PC-3 (cell line): ENCODE measurements around the gene NIN. TPM values are rescaled to one million over a fixed set of nuclear protein-coding genes. Genes with fewer than 3 reads are reported as not detected.

Experiments
- ATAC-seq: fragments of 200-7000 bp; cut with Tn5 transposase; 2 replicates; pipeline ENCODE4 v1.9.1; 2020; ENCODE audit warnings: mild to moderate bottlenecking, moderate library complexity
- BruUV-seq: library from RNA; stranded (reverse); fragments of 400-500 nt; replicated peaks from 2 replicates; lab custom pipeline; 2021; lab: Mats Ljungman, UMichigan
- CTCF ChIA-PET: fragments of 300-600 bp; sonication (Branson Sonifier 250); formaldehyde crosslinking; loops from one replicate; lab custom pipeline; 2022; ENCODE audit warnings: antibody characterized with exemption; lab: Charles Lee
- POLR2A ChIA-PET: fragments of 300-600 bp; sonication (Branson Sonifier 250); formaldehyde crosslinking; loops from one replicate; lab custom pipeline; 2022; ENCODE audit warnings: antibody characterized with exemption; ENCODE audit not compliant: unreplicated experiment; lab: Charles Lee
- DNase-seq: peaks from one replicate; pipeline ENCODE4 v3.0.0-alpha.2; 2015
- H2AFZ ChIP-seq: fragments of 300-600 bp; sonication (generic); 2 replicates; pipeline ENCODE4 v1.6.0; 2016; ENCODE audit warnings: antibody characterized with exemption, low read length
- H3F3A ChIP-seq: fragments of 300-600 bp; sonication (generic); one replicate; pipeline ENCODE4 v1.6.0; 2017; ENCODE audit warnings: antibody characterized with exemption, low read length, control low read depth, mild to moderate bottlenecking; ENCODE audit not compliant: unreplicated experiment
- H3K27ac ChIP-seq: fragments of 300-600 bp; sonication (generic); 2 replicates; pipeline ENCODE4 v1.5.1; 2016; ENCODE audit warnings: mild to moderate bottlenecking, low read length
- H3K27me3 ChIP-seq: fragments of 300-600 bp; sonication (generic); 2 replicates; pipeline ENCODE4 v1.6.1; 2016; ENCODE audit warnings: low read length, mixed read lengths
- H3K36me3 ChIP-seq: fragments of 300-600 bp; sonication (generic); 2 replicates; pipeline ENCODE4 v1.6.1; 2016; ENCODE audit warnings: low read depth, mixed run types, low read length, mixed read lengths
- H3K4me1 ChIP-seq: fragments of 300-600 bp; sonication (generic); 2 replicates; pipeline ENCODE4 v1.5.1; 2016; ENCODE audit warnings: low read length; ENCODE audit not compliant: insufficient read depth
- H3K4me2 ChIP-seq: fragments of 300-600 bp; sonication (generic); 2 replicates; pipeline ENCODE4 v1.6.0; 2016; ENCODE audit warnings: low read length
- H3K4me3 ChIP-seq: fragments of 300-600 bp; sonication (generic); 2 replicates; pipeline ENCODE4 v1.5.1; 2016; ENCODE audit warnings: mild to moderate bottlenecking, low read length, mixed read lengths
- H3K79me2 ChIP-seq: fragments of 300-600 bp; sonication (generic); 2 replicates; pipeline ENCODE4 v1.6.1; 2017; ENCODE audit warnings: low read length, mixed read lengths
- H3K9ac ChIP-seq: fragments of 300-600 bp; sonication (generic); 2 replicates; pipeline ENCODE4 v1.6.0; 2016; ENCODE audit warnings: mild to moderate bottlenecking, low read length
- H3K9me2 ChIP-seq: fragments of 300-600 bp; sonication (generic); replicated peaks from 2 replicates; pipeline ENCODE4 v1.6.1; 2016; ENCODE audit warnings: mixed run types, low read length, mixed read lengths
- H3K9me3 ChIP-seq: fragments of 300-600 bp; sonication (generic); 2 replicates; pipeline ENCODE4 v1.6.1; 2016; ENCODE audit warnings: low read length, mixed read lengths
- H4K20me1 ChIP-seq: fragments of 300-600 bp; sonication (generic); 2 replicates; pipeline ENCODE4 v1.6.1; 2016; ENCODE audit warnings: low read length, mixed read lengths
- CTCF ChIP-seq: fragments of 300-600 bp; sonication (generic); conservative IDR thresholded peaks from 2 replicates; pipeline ENCODE4 v1.5.1; 2017; ENCODE audit warnings: antibody characterized with exemption, low read depth, mild to moderate bottlenecking, low read length
- EZH2 ChIP-seq: fragments of 300-600 bp; sonication (generic); IDR thresholded peaks from one replicate; pipeline ENCODE4 v1.6.1; 2017; ENCODE audit warnings: antibody characterized with exemption, mild to moderate bottlenecking, low read length; ENCODE audit not compliant: unreplicated experiment
- EZH2phosphoT487 ChIP-seq: fragments of 300-600 bp; sonication (generic); IDR thresholded peaks from 2 replicates; pipeline ENCODE4 v1.6.1; 2018; ENCODE audit warnings: mild to moderate bottlenecking, antibody characterized with exemption, low read length, borderline replicate concordance
- intact Hi-C: fragments of 100-400 bp; cut with micrococcal nuclease; formaldehyde crosslinking; loops from 2 replicates; pipeline ENCODE4 v1.9.0; 2023
- total RNA-seq: library from RNA; depleted of rRNA; stranded (reverse); fragments of >200 nt; gene quantifications from 2 replicates; pipeline ENCODE4 v1.2.3, GENCODE V29; 2014

NIN gene
- total RNA-seq, 1 experiment from 2014 or later: 34.3 TPM

GRCh38 chr14:50837271-50837670 is 6.3 kb upstream of the NIN start:
- Histone ChIP-seq H2AFZ (no peak overlapping the region), H3K27ac (no peak overlapping the region), H3K9me2 (0 out of 2 replicates have a peak, but pooled peaks cover 4% of the 10 kb centered on the region), H3K27me3 (no peaks in the 10 kb centered on the region), H3K4me1 (no peaks in the 10 kb centered on the region), H3F3A (no peaks in the 10 kb centered on the region), H3K4me2 (no peak overlapping the region), H3K9ac (no peak overlapping the region), H3K36me3 (no peaks in the 10 kb centered on the region), H3K79me2 (no peaks in the 10 kb centered on the region), H3K9me3 (no peaks in the 10 kb centered on the region), H3K4me3 (no peak overlapping the region), H4K20me1 (no peaks in the 10 kb centered on the region)
- ChIA-PET CTCF (interaction anchor here (0.6 kb wide), 1 partner anchor 33 kb away, joined by 3 read pairs; no protein-coding TSS in a partner anchor), POLR2A (interaction anchor here (0.6 kb wide), 1 partner anchor 156 kb away, joined by 3 read pairs; no protein-coding TSS in a partner anchor)
- no peak for ATAC-seq
- no peak for TF ChIP-seq CTCF
- TF ChIP-seq EZH2: no peak
- TF ChIP-seq EZH2phosphoT487: no peak
- no TSS peak for BruUV-seq
- intact Hi-C loops: no loop called here
- DNase-seq: no peak

GRCh38 chr14:50836515-50836914 is 5.6 kb upstream of the NIN start:
- H3K27me3 ChIP-seq: no peaks in the 10 kb centered on the region
- H2AFZ ChIP-seq: no peak overlapping the region
- H3K36me3 ChIP-seq: no peaks in the 10 kb centered on the region
- H4K20me1 ChIP-seq: no peaks in the 10 kb centered on the region
- no peak for DNase-seq
- peak; percentile 40; the same call in 1 of the 2 replicates for ATAC-seq
- no peak overlapping the region for H3K27ac ChIP-seq
- no peaks in the 10 kb centered on the region for H3K79me2 ChIP-seq
- H3K4me3 ChIP-seq: no peak overlapping the region
- H3K9ac ChIP-seq: no peak overlapping the region
- no peaks in the 10 kb centered on the region for H3K9me3 ChIP-seq
- BruUV-seq: no TSS peak
- H3F3A ChIP-seq: no peaks in the 10 kb centered on the region
- no peak for TF ChIP-seq CTCF
- no peak for TF ChIP-seq EZH2
- no peak for TF ChIP-seq EZH2phosphoT487
- no peak overlapping the region for H3K4me2 ChIP-seq
- ChIA-PET CTCF (no interaction called here), POLR2A (no interaction called here)
- intact Hi-C loops: no loop called here
- peaks cover 6% of the 10 kb centered on the region; the same call in 1 of the 2 replicates for H3K4me1 ChIP-seq
- 0 out of 2 replicates have a peak, but pooled peaks cover 4% of the 10 kb centered on the region for H3K9me2 ChIP-seq

- H3K4me3 ChIP-seq: no peak overlapping the region
- ChIA-PET CTCF (no interaction called here), POLR2A (no interaction called here)
- peaks cover 7% of the 10 kb centered on the region; the same call in 1 of the 2 replicates for H3K4me1 ChIP-seq
- BruUV-seq: no TSS peak
- H3F3A ChIP-seq: no peaks in the 10 kb centered on the region
- H3K4me2 ChIP-seq: no peak overlapping the region
- no peaks in the 10 kb centered on the region; the same call in 1 of the 2 replicates for H3K79me2 ChIP-seq
- intact Hi-C loops: no loop called here
- no peak overlapping the region for H3K9ac ChIP-seq
- H3K27ac ChIP-seq: no peak overlapping the region
- no peak overlapping the region for H2AFZ ChIP-seq
- no peaks in the 10 kb centered on the region for H3K27me3 ChIP-seq
- H3K9me2 ChIP-seq: no peaks in the 10 kb centered on the region
- DNase-seq: no peak
- TF ChIP-seq CTCF: no peak
- no peak for TF ChIP-seq EZH2phosphoT487
- no peak for TF ChIP-seq EZH2
- no peaks in the 10 kb centered on the region for H4K20me1 ChIP-seq
- no peaks in the 10 kb centered on the region for H3K36me3 ChIP-seq
- no peaks in the 10 kb centered on the region for H3K9me3 ChIP-seq
- ATAC-seq: no peak
Measured at GRCh38 chr14:50835280-50835679, 4.3 kb upstream of the NIN start.
